Upper lobe of right lung (tissue), 1 donor: Measurements from ENCODE around the gene CRYGS. TPM values are rescaled to one million over a fixed set of nuclear protein-coding genes. Genes with fewer than 3 reads are reported as not detected.
A peak's percentile ranks its signal among the peaks of the same experiment; 100 is the strongest.
"Not testable (repeated sequence)": the region's sequence is repeated elsewhere in the genome, so short reads cannot be mapped to it uniquely, and the experiment has no call there.

ENCODE experiments used
- ATAC-seq: fragments of 200-7000 bp; cut with Tn5 transposase; one replicate; pipeline ENCODE4 v1.9.1; 2020; ENCODE audit warnings: mild to moderate bottlenecking, moderate library complexity
- DNase-seq: peaks from one replicate; pipeline ENCODE4 v3.0.0-alpha.2; 2020
- H3K27ac ChIP-seq: fragments of 200-600 bp; one replicate; pipeline ENCODE4 v1.8.0; 2022
- H3K27me3 ChIP-seq: fragments of 200-600 bp; one replicate; pipeline ENCODE4 v1.8.0; 2022; ENCODE audit warnings: mild to moderate bottlenecking
- H3K36me3 ChIP-seq: fragments of 200-600 bp; one replicate; pipeline ENCODE4 v1.8.0; 2022
- H3K4me1 ChIP-seq: fragments of 200-600 bp; one replicate; pipeline ENCODE4 v1.8.0; 2022
- H3K4me3 ChIP-seq: fragments of 200-600 bp; one replicate; pipeline ENCODE4 v1.8.0; 2022; ENCODE audit warnings: mild to moderate bottlenecking
- H3K9me3 ChIP-seq: fragments of 200-600 bp; one replicate; pipeline ENCODE4 v1.8.0; 2022
- CTCF ChIP-seq: fragments of 200-600 bp; IDR thresholded peaks from one replicate; pipeline ENCODE4 v1.8.0; 2022; ENCODE audit warnings: antibody characterized with exemption
- intact Hi-C: fragments of 100-400 bp; cut with DNase I; formaldehyde crosslinking; loops from one replicate; pipeline ENCODE4 v1.11.0; 2022
- total RNA-seq: library from RNA; stranded (reverse); fragmentation: NEBNext Ultra II Directional; extraction: Animal tissue kit (Norgen Biotek cat#: 25700); gene quantifications from one replicate; pipeline ENCODE4 v1.2.1, GENCODE V29; 2021
- donor health status: DM: no; HTN: yes; CAD: no; lungs with severe emphysema.

CRYGS gene
- total RNA-seq, 1 donor from 2014 or later: 3.8 TPM

- H3K9me3 ChIP-seq: no peaks in the 10 kb centered on the region
- no peak overlapping the region for H3K4me3 ChIP-seq
- DNase-seq: no peak
- no peak overlapping the region for H3K27ac ChIP-seq
- no peak for TF ChIP-seq CTCF
- peaks cover 4% of the 10 kb centered on the region for H3K4me1 ChIP-seq
- intact Hi-C loops: loop anchor here (10.0 kb wide), 2 partner anchors 272 to 552 kb away; no protein-coding TSS in a partner anchor
- ATAC-seq: no peak
- no peaks in the 10 kb centered on the region for H3K36me3 ChIP-seq
- H3K27me3 ChIP-seq: no peaks in the 10 kb centered on the region
Measured at GRCh38 chr3:186536883-186537844, 7.0 kb downstream of the CRYGS start.

- no peak overlapping the region for H3K4me3 ChIP-seq
- no peaks in the 10 kb centered on the region for H3K27me3 ChIP-seq
- H3K9me3 ChIP-seq: no peaks in the 10 kb centered on the region
- TF ChIP-seq CTCF: no peak
- peak; percentile 79 for ATAC-seq
- DNase-seq: no peak
- H3K36me3 ChIP-seq: no peaks in the 10 kb centered on the region
- intact Hi-C loops: loop anchor here (10.0 kb wide), 2 partner anchors 269 to 549 kb away; no protein-coding TSS in a partner anchor
- no peaks in the 10 kb centered on the region for H3K4me1 ChIP-seq
- no peak overlapping the region for H3K27ac ChIP-seq
Measured at GRCh38 chr3:186534113-186534669, 10.0 kb downstream of the CRYGS start.

- Histone ChIP-seq H3K4me1 (no peaks in the 10 kb centered on the region), H3K9me3 (no peaks in the 10 kb centered on the region), H3K4me3 (no peak overlapping the region), H3K36me3 (no peaks in the 10 kb centered on the region), H3K27me3 (no peaks in the 10 kb centered on the region), H3K27ac (no peak overlapping the region)
- peak; percentile 60 for ATAC-seq
- TF ChIP-seq CTCF: no peak
- DNase-seq: no peak
- intact Hi-C loops: loop anchor here (10.0 kb wide), 2 partner anchors 268 to 548 kb away; no protein-coding TSS in a partner anchor
Measured at GRCh38 chr3:186532598-186533072, 11.5 kb downstream of the CRYGS start.

GRCh38 chr3:186531694-186532093, 12.5 kb downstream of the CRYGS start:
- ATAC-seq, H3K27me3 ChIP-seq, H3K27ac ChIP-seq, H3K9me3 ChIP-seq, H3K36me3 ChIP-seq, H3K4me3 ChIP-seq, H3K4me1 ChIP-seq, DNase-seq: not testable (repeated sequence)
- intact Hi-C loops: loop anchor here (10.0 kb wide), 2 partner anchors 267 to 547 kb away; no protein-coding TSS in a partner anchor

- no peak for DNase-seq
- Histone ChIP-seq H3K27ac (no peak overlapping the region), H3K27me3 (no peaks in the 10 kb centered on the region), H3K4me3 (no peak overlapping the region), H3K4me1 (no peaks in the 10 kb centered on the region), H3K36me3 (no peaks in the 10 kb centered on the region), H3K9me3 (no peaks in the 10 kb centered on the region)
- TF ChIP-seq CTCF: no peak
- no peak for ATAC-seq
- intact Hi-C loops: loop anchor here (10.0 kb wide), 2 partner anchors 266 to 546 kb away; no protein-coding TSS in a partner anchor
Measured at GRCh38 chr3:186530415-186530814, 13.8 kb downstream of the CRYGS start.
